Thyroid gland (tissue), 4 donors: ENCODE measurements around the gene EZH2. TPM values are rescaled to one million over a fixed set of nuclear protein-coding genes. Genes with fewer than 3 reads are reported as not detected.

ENCODE experiments used
- DNase-seq, 2 donors: peaks; one replicate each; pipeline ENCODE4 v3.0.0-alpha.2; 2019
- H3K27ac ChIP-seq, 3 donors: fragments of 200-600 bp; sonication (generic); 1 replicate in 2 of 3; 2 replicates in 1 of 3; pipeline ENCODE4 v1.5.1; 2016 to 2019; ENCODE audit warnings: mild to moderate bottlenecking in 1 of 3, moderate library complexity in 1 of 3
- H3K27me3 ChIP-seq: fragments of 200-600 bp; sonication (generic); one replicate; pipeline ENCODE4 v1.5.1; 2019
- H3K36me3 ChIP-seq, 2 donors: fragments of 200-600 bp; sonication (generic); one replicate each; pipeline ENCODE4 v1.5.1; 2016 to 2019
- H3K4me1 ChIP-seq, 2 donors: fragments of 200-600 bp; sonication (generic); one replicate each; pipeline ENCODE4 v1.5.1; 2017 to 2019
- H3K4me3 ChIP-seq, 3 donors: fragments of 200-600 bp; sonication (generic); replicated peaks in 1 of 3; 1 replicate in 2 of 3; 2 replicates in 1 of 3; pipeline ENCODE4 v1.5.1; 2016; ENCODE audit warnings: mild to moderate bottlenecking in 1 of 3
- H3K9me3 ChIP-seq: fragments of 200-600 bp; sonication (generic); one replicate; pipeline ENCODE4 v1.5.1; 2017
- CTCF ChIP-seq, 6 experiments: fragments of 200-600 bp in 3 of 6; fragments of 450-650 bp in 3 of 6; sonication (generic) in 3 of 6; IDR thresholded peaks; one replicate each; pipeline ENCODE4 v1.5.1; 2016 to 2019; ENCODE audit warnings: antibody characterized with exemption in 6 of 6, mild to moderate bottlenecking in 2 of 6, inconsistent platforms in 1 of 6, moderate library complexity in 1 of 6
- POLR2A ChIP-seq, 2 donors: fragments of 450-650 bp; IDR thresholded peaks; one replicate each; pipeline ENCODE4 v1.6.1; 2017; ENCODE audit warnings: antibody characterized with exemption in 2 of 2, mild to moderate bottlenecking in 2 of 2, moderate library complexity in 1 of 2
- WGBS, 2 donors: methylation state at CpG; one replicate each; pipeline ENCODE4 v1.1.5; 2017; 5-methylcytosine and 5-hydroxymethylcytosine counted together
- intact Hi-C: fragments of 100-400 bp; cut with DNase I; formaldehyde crosslinking; loops from one replicate; pipeline ENCODE4 v1.15.1; 2023
- total RNA-seq, 4 donors: library from RNA; depleted of rRNA; stranded (reverse); fragments of >200 nt; gene quantifications; one replicate each; pipeline ENCODE4 v1.2.3, GENCODE V29; 2016

The EZH2 gene
- total RNA-seq, 4 donors from 2014 or later: 0.75 to 1.1 (median 0.86) TPM

DNA sequence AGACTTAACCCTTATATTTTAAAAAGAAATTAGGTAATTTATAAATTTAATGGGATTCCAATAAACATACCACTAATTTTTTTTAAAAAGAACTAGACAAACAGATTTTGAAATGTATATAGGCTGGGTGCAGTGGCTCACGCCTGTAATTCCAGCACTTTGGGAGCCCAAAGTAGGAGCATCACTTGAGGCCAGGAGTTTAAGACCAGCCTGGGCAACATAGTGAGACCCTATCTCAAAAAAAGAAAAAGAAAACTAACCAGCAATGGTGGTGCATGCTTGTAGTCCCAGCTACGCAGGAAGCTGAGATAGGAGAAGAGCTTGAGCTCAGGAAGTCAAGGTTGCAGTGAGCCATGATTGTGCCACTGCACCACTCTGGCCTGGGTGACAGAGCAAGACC is 62.7 kb downstream of the EZH2 start:
- Histone ChIP-seq H3K9me3 (no peaks in the 10 kb centered on the region), H3K4me3 (no peak overlapping the region), H3K36me3 (no peaks in the 10 kb centered on the region), H3K4me1 (no peaks in the 10 kb centered on the region), H3K27ac (no peak overlapping the region), H3K27me3 (no peaks in the 10 kb centered on the region)
- no peak for DNase-seq
- intact Hi-C loops: no loop called here
- TF ChIP-seq CTCF (IDR thresholded peaks at IDR 0.05) (no peak), POLR2A (IDR thresholded peaks at IDR 0.05) (no peak)
- WGBS, 2 donors: 96 to 98% methylated on average over 2 of the region's 2 CpGs

DNA sequence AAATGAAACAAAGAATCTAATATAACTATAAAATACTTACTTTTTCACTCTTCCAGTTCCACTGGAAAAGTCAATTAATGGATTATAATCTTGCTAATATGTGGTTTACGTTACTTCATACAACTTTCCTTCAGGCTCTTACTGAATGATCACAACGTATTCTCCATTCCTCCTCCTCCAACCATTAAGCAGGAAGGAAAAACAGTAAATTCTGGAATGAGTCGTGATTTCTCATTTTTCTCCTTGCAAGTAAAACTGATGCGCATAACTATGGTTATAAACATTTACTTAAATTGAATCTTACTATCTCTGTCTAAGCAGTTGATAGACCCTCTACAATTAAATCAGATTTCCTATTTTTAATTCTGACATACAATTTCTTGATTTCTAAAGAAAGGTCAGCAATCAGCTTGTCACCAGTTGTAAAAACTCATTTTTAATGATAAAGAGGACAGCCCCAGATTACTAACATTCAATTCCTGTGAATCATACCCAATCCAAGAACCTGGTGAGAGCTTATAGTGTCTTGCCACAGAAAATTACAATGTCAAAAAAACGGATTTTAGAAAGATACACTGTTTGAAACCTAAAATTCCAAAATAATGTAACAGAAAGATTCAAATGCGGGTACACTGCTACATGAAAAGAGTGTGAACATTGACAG is 64.3 kb downstream of the EZH2 start:
- Histone ChIP-seq H3K27me3 (no peaks in the 10 kb centered on the region), H3K9me3 (no peaks in the 10 kb centered on the region), H3K27ac (no peak overlapping the region), H3K4me1 (no peaks in the 10 kb centered on the region), H3K36me3 (no peaks in the 10 kb centered on the region), H3K4me3 (no peak overlapping the region)
- TF ChIP-seq POLR2A (IDR thresholded peaks at IDR 0.05) (no peak), CTCF (IDR thresholded peaks at IDR 0.05) (no peak)
- 91 to 96% methylated on average over 6 of the region's 6 CpGs for WGBS, 2 donors
- intact Hi-C loops: no loop called here
- DNase-seq: no peak

- WGBS, 2 donors: 76 to 89% methylated on average over 3 of the region's 3 CpGs
- no peaks in the 10 kb centered on the region for H3K4me1 ChIP-seq
- H3K27ac ChIP-seq: no peak overlapping the region
- no peaks in the 10 kb centered on the region for H3K36me3 ChIP-seq
- no peak overlapping the region for H3K4me3 ChIP-seq
- no peaks in the 10 kb centered on the region for H3K27me3 ChIP-seq
- intact Hi-C loops: no loop called here
- no peak for DNase-seq
- no peaks in the 10 kb centered on the region for H3K9me3 ChIP-seq
- TF ChIP-seq POLR2A (IDR thresholded peaks at IDR 0.05): no peak
- TF ChIP-seq CTCF (IDR thresholded peaks at IDR 0.05): no peak
Observed at GRCh38 chr7:148815612-148816011, 68.5 kb downstream of the EZH2 start.

DNA sequence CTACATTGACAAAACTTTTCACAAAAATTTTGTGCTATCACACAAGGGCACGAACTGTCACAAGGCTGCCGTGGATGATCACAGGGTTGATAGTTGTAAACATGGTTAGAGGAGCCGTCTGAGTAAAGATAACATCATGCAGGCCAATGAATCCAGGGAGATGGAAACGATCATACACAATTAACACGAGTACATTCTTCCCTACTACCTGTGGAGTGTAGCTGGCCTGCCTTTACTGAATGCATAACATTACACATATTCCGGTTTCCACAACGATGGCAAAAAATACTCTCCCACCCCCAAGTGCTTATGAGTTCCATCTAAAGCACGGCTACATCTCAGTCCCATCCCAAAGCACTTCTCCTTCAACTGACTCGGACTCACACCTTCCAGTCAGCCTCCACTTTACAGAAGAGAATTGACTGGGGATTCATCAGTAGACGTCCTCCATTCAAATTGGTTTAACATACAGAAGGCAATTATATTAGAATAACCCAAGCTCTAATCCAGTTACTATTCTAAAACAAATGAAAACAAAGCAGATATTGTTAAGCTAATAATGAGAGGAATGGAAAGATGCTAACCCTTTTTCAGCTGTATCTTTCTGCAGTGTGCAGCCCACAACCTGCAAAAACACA is 69.0 kb downstream of the EZH2 start:
- no peak for DNase-seq
- no peaks in the 10 kb centered on the region for H3K4me1 ChIP-seq
- WGBS, 2 donors: 84 to 89% methylated on average over 10 of the region's 10 CpGs
- no peaks in the 10 kb centered on the region for H3K27me3 ChIP-seq
- no peaks in the 10 kb centered on the region for H3K36me3 ChIP-seq
- H3K27ac ChIP-seq: no peak overlapping the region
- intact Hi-C loops: no loop called here
- no peak overlapping the region for H3K4me3 ChIP-seq
- H3K9me3 ChIP-seq: no peaks in the 10 kb centered on the region
- TF ChIP-seq POLR2A (IDR thresholded peaks at IDR 0.05): no peak
- no peak for TF ChIP-seq CTCF (IDR thresholded peaks at IDR 0.05)

GRCh38 chr7:148813890-148814289 is 70.2 kb downstream of the EZH2 start:
- WGBS, 2 donors: 93 to 94% methylated on average over 9 of the region's 9 CpGs
- intact Hi-C loops: no loop called here
- Histone ChIP-seq H3K27ac (no peak overlapping the region), H3K4me3 (no peak overlapping the region), H3K36me3 (no peaks in the 10 kb centered on the region), H3K27me3 (no peaks in the 10 kb centered on the region), H3K9me3 (no peaks in the 10 kb centered on the region), H3K4me1 (no peaks in the 10 kb centered on the region)
- no peak for TF ChIP-seq CTCF (IDR thresholded peaks at IDR 0.05)
- TF ChIP-seq POLR2A (IDR thresholded peaks at IDR 0.05): no peak
- DNase-seq: no peak
